Middle frontal gyrus (tissue), 1 donor: Measurements from ENCODE around the gene CKAP4.

Source experiments
- DNase-seq: peaks from one replicate; pipeline ENCODE4 v3.0.0-alpha.2; 2015; ENCODE audit warnings: low spot score; ENCODE audit errors: extremely low spot score

Gene CKAP4

DNA sequence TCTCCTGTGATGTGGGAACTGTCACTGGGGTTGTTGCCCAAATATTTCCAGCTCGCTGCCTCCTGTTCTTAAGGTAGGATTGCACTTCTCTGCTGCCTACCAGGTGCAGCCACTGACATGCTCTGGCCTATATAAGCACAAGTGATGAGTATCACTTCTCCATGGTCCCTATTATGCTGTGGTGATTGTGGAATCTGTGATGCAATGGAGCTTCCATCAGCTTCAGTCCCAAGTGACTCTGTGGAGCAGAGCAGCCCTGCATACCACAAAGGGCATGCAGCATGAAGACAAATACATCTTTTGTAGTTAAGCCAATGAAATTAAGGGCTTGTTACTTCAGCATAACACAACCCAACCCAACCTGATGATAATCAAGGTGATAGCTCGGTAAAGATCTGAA lies 43.5 kb downstream of the CKAP4 start:
- no peak for DNase-seq

DNA sequence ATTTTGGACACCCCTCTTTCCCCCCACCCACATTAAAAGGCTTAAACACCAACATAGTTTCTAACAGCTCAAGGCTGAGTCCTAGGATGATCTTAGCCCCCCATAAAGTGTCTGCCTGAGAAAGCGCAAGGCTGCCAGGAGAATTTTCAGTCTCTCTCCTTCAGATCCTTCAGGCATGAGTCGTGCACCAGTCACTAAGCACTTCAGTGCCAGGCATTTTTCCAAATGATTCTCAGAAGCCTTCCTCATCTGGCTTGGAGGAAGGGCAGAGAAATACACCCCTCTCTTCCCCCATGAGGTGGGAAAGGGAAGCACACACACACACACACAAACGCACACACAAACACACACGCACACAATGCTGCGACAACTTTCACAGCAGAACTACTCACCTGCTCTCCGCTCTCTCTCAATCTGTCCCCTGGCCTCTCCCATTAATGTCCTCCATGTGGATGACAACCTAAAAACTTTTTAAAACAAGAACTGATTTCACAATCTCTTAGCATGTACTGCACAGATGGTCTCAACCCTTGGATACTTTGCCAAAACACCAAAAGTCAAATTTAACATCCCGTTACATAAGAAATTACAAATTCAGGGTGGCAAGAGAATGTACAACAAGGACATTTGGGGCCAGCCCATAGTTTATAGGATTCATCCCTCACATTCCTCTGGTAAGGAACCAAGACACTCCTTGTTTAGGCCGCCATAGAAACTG lies 49.8 kb downstream of the CKAP4 start:
- no peak for DNase-seq

DNA sequence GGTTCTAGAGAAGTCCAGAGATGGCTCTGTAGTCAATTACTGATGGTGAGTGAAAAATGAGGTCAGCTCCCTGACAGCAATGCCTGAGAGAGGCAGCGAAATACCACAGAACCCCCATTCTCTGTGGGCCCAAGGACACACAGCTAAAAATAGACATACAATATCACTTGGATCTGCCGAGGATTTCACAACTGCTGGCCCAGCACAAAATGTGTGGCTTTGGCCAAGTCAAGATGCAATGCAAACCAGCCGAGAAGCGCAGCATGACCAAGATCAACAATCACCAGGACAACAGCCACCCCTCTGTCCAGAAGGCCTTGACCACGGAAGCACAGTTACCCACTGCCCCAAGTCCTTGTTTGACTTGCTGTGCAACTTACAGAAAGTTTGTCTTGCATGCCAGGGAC lies 52.2 kb downstream of the CKAP4 start:
- no peak for DNase-seq

DNA sequence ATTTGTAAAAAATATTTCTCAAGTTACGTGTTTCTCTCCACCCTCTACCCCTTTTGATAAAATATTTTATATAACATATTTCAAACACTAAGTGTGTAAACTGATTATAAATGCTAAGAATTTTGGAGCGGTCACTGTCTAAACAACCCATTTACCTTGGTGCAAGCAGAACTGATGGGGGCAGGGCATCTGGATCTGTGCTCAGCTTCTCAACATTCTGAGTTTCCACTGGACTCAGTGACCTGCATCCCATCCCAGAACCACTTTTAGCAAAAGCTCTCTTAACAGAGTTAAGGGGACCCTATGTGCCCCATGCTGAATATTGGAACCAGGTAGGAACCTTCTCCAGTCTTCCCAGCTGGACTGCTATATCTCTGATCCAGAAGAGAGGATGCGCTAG lies 53.5 kb downstream of the CKAP4 start:
- no peak for DNase-seq

DNA sequence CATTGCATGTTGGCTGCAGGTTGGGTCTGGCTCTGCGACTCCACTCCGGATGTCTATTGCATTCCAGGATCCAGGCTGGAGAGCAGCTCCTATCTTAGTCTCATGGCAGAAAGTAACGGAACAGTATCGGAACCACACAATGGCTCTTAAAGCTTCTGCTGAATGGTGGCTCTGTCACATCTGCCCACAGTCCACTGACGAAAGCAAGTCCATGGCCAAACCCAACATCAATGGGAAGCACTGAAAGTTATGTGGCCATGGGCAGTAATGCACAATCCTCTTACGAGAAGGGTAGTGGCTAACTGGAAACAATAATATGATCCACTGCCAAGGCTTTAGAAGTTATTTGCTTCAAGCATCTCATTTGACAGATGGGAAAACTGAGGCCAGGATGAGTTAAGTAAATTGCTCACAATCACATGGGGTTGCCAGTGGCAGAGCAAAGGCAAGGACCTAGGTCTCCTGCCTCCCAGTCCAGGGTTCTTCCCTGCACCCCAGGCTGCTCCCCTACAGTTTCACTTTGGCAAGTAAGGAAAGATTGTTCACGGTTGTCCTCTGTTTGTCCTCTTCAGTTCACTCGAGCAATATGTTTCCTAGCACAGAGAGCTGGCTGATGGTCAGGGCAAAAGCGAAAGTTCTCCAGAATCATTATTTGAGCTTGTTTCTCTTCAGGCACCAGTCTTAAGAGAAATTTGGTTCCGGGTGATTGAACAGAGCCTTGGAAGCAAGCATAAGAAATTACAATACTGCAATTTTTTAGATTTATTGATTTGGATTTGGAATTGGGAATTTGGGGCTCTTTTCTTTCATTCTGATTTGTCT lies 54.2 kb downstream of the CKAP4 start:
- DNase-seq, result no peak

DNA sequence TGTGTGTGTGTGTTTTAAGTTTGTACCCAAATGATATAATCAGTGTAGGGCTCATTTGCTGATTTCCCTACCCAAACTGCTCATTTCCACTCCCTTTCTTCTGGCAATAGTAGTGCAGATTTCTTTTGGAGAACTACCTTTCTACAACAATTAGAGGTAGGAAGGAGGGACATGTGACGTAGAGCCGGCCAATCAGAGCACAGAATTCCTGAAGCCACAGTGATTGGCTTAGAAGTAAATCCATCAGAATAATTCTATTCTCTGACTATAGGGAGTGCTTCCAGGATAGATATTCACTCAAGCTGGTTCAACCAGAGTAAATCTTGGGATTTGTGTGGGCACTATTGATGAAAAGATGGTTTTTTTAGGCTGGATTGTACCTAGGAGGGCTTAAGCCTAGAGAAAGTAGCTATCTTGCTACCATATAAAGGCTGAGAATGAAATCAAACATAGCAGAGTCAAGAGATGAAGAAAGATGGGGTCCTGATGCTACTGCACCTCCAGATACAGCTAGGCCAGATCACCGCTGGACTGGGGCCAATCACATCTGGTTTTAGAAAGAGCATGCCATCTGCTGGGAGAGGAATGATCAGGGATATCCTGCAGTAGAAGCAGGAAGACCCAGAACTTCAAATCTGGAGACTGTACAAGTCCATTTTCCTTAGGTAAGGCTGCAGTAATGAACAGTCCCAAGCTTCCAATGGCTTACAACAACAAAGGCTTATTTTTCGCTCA lies 55.0 kb downstream of the CKAP4 start:
- no peak for DNase-seq

DNA sequence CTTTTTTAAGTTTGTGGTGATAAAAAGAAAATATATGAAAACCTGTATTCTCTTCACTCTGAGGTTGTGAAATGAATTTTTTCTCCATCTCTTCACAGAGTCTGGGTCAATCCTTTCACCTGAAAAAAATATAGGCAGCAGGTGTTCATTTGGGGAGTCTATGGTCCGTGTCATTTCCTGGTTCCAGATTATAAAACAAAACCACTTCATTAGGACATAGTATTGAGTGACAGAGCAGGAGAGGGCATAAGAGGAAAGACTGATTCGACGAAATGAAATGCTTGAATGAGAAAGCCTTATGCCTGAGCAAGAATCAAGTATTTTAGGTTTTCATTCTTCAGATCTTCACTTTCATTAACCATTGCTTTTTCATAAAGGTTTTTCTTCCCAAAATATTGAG lies 57.2 kb downstream of the CKAP4 start:
- no peak for DNase-seq

DNA sequence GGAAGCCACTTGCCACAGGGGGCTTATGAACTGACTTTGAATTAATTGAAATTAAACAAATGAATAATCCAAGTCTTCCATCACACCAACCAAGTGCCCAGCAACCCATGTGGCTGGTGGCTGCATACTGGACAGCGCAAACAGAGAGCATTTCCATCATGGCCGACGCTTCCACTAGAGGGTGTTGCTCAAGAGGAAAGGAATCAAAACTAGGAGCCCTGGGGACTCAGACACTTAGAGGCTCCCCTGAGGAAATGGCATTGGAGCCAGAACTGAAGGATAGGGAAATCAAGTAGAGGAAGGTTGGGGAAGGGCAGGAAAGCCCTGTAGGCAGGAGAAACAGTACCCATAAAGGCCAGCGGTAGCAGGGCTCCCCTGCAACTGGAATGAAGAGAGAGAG lies 58.5 kb downstream of the CKAP4 start:
- no peak for DNase-seq

DNA sequence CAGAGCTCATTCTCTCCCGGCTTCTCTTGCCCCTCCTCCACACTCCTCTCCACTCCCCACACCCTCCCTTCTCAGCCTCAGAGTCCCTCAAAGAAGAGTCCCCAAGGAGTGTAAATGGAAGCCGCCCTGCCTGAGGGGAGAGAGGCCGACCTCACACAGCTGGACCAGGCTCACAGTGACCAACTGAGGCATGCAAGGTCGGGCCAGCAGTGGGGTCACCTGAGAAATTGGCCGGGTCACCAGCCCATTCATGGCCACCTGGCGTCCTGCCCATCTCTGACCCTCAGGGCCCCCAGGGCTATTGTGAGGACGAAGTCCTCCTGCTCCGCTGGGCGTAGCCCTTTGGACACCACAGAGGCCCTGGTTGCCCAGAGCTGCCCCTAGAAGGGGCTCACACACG lies 59.6 kb downstream of the CKAP4 start:
- no peak for DNase-seq
